GM19193 (cell line): ENCODE measurements around the gene PSMD5.

Experiments
- POLR2A ChIP-seq: IDR thresholded peaks from 4 replicates; pipeline ENCODE4 v1.6.1; 2011; ENCODE audit not compliant: insufficient read depth, insufficient read length; ENCODE audit errors: extremely low read depth

The PSMD5 gene

DNA sequence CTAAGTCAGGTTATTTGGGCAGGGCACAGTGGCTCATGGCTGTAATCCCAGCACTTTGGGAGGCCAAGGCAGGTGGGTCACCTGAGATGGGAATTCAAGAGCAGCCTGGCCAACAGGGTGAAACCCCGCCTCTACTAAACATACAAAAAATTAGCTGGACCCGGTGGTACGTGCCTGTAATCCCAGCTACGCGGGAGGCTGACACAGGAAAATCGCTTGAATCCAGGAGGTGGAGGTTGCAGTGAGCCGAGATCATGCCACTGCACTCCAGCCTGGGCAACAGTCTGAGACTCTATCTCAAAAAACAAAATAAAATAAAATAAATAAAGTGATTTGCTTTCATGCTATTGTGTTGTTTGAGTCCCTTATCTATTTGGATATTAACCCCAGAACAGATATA, 41.3 kb downstream of the PSMD5 start:
- no peak for TF ChIP-seq POLR2A

DNA sequence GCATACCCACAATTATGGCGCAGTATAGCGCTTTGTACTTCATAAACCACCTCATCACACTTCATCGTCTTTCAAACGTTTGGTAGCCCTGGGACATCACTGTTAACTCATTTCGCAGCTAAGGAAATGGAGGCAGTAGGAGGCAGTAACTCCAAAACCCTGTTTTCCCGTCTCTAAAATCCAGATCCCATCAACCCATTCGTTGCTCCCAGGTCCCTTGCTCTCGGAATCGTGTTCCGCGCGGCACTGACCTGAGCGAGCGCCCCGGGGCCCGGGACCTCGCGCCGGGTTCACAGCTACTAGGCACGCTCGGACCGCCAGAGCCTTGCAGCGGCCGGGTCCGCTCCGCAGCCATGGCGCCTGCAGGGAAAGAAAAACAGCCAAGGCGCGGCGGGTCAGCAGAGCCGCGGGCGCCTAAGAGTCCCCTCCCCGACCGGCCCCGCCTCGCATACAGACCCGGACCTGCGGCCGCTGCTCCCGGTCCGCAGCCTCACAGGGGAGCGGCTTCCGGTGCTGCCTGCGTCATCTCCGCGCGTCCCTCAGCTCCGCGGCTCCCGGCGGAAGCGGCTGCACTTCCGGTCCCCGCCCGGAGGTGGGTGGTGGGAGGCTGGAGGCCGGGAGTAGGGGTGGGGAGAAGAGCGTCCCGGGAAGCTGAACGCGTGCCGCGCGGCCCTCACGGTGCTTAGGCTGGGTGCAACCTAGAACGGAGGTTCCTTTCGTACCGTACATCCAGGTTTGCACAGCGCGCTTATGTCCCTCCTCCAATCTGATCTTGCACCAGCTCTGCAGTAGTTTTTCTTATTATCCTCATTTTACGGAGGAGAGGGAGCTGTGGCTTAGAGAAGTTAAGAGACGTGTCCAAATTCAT, 49.6 kb downstream of the PSMD5 start, which contains the start of gene FBXW2:
TSS of gene FBXW2 (minus strand) at position 519 of the 868 bp plus-strand sequence. CDS start 5,158 bp downstream, outside the sequence.
- TF ChIP-seq POLR2A: peak; percentile 96

- TF ChIP-seq POLR2A: no peak
Measured at GRCh38 chr9:120791161-120791560, 51.6 kb downstream of the PSMD5 start.

GRCh38 chr9:120787933-120788332, 54.8 kb downstream of the PSMD5 start:
- no peak for TF ChIP-seq POLR2A

- no peak for TF ChIP-seq POLR2A
Measured at GRCh38 chr9:120783602-120784047, 59.1 kb downstream of the PSMD5 start.

- TF ChIP-seq POLR2A: no peak
Measured at GRCh38 chr9:120781236-120781635, 61.5 kb downstream of the PSMD5 start.

- TF ChIP-seq POLR2A: no peak
Measured at GRCh38 chr9:120780367-120780766, 62.4 kb downstream of the PSMD5 start.

DNA sequence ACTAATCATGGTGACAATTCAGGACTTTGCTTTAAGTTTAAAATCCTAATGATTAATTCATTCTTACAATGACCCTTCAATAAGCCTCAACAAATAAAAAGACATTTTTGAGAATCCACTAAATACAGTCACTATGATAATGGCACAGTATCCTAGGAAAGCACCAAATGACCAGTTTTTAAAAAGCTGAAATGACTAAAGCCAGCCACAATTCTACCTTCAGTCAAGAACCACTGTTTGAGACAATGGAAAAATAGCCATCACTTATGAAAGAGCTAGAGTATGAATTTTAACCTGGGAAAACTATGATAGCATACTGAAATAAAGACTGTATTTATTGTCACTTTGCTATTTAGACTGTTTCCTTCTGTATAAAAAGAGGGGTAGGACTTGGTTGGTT, 63.5 kb downstream of the PSMD5 start:
- TF ChIP-seq POLR2A: no peak

DNA sequence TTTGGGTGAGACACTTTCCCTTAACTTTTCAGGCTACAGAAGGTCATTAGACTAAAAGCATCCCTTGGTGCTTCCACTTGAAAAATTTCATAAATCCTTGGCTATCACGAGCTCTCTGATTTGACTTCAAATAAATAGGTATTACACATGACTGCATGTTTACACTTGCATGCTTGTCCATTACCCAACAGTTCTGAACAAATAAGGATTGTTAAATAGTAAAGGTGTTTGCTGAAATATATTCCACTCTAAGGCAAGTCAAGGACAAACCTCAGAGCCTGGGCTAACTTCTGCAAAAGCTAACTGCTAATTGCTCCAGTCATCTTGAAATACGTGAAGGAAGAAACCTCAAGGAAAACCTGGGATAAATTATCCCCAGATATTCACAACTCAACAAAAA, 64.0 kb downstream of the PSMD5 start:
- TF ChIP-seq POLR2A: no peak

- TF ChIP-seq POLR2A: no peak
Measured at GRCh38 chr9:120777229-120777628, 65.5 kb downstream of the PSMD5 start.

DNA sequence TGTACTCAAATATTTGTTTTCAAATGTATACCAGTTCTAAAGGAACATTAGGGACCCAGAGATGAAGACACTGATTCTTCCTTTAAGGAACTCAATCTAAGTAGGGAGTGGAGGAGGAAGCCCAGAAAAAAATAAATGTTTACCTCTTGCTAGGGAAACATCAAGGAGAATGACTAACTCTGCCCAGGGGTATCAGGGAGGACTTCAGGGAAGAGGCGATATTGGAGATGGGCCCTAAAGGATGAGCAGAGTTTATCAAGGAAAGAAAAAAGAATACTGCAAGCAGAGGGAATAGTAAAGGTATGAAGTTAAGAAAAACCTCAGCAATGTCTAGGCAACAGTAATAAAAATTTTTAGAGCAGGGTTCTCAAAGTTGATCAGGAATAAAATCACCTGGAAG, 65.9 kb downstream of the PSMD5 start:
- no peak for TF ChIP-seq POLR2A

- no peak for TF ChIP-seq POLR2A
Measured at GRCh38 chr9:120775859-120776258, 66.9 kb downstream of the PSMD5 start.

DNA sequence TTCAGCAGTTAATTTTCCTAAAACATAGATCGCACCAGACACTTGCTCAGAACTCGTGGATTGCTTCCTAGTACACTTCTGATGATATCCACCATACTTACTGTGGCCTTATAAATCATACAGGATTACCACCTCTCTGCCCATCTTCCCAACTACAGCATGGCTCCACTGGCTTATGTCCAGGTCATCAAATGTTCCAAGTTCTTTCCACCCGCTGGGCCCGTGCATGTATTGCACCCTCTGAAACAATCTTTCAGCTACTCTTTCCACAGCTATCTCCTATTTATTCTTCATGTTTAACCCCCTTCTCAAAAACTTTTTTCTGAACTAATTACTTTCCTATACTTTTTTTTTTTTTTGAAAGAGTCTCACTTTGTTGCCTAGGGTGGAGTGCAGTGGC, 68.0 kb downstream of the PSMD5 start:
- no peak for TF ChIP-seq POLR2A

DNA sequence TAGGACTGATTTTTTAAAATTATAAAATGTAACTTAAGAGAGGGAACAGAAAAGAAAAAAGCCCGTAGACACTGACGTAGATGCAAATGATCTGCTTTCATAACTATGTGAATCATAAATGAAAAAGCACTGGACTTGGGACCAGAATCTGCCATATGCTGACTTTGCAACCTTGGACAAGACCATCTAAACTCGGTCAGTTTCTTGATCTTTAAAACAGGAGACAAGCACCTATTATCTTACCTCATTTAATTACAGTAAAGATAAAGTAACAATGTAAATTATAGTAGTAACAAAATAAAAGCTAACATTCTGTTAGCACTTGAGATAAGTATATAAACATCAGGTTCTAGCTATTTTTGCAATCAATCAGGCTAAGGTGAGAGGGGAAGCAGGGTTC, 69.5 kb downstream of the PSMD5 start:
- no peak for TF ChIP-seq POLR2A

- no peak for TF ChIP-seq POLR2A
Measured at GRCh38 chr9:120770931-120771330, 71.8 kb downstream of the PSMD5 start.

DNA sequence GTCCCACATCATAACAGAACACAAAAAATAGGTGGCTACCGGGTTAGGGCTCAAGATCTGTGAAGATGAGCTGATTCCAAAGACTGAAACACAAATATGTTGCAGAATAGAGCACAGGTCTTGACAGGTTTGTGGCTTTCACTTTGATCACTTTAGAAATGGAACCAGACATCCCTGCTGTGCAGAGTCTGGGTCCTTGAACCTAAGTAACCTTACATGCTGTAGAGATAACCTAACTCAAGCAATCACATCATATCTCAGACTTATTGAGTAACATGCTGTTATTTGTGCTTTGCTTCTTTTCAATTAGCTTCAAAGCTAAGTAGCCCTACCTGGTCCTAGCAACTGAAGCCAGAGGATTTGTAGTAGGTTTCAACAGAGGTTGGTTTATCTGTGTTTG, 73.8 kb downstream of the PSMD5 start:
- TF ChIP-seq POLR2A: no peak
